T47D (cell line): ENCODE results near the gene CGNL1.

Experiments used
- DNase-seq, 2 experiments: peaks; one replicate each; pipeline versions ENCODE4 v3.0.0 to v3.0.0-alpha.2; 2011 to 2012; ENCODE audit warnings: low read depth in 1 of 2, low spot score in 1 of 2
- JUND ChIP-seq: IDR thresholded peaks from 2 replicates; pipeline ENCODE4 v1.6.1; 2012; ENCODE audit warnings: low read depth
- in situ Hi-C: cut with HindIII; loops from 2 replicates; pipeline ENCODE4 v1.10.0; 2016; ENCODE audit warnings: low sequenced_read_pairs, low pct_unique_long_range_greater_than_20kb

The CGNL1 gene

GRCh38 chr15:57462381-57462780, 86.1 kb downstream of the CGNL1 start:
- DNase-seq = no peak
- no peak for TF ChIP-seq JUND
- in situ Hi-C loops = no loop called here

DNA sequence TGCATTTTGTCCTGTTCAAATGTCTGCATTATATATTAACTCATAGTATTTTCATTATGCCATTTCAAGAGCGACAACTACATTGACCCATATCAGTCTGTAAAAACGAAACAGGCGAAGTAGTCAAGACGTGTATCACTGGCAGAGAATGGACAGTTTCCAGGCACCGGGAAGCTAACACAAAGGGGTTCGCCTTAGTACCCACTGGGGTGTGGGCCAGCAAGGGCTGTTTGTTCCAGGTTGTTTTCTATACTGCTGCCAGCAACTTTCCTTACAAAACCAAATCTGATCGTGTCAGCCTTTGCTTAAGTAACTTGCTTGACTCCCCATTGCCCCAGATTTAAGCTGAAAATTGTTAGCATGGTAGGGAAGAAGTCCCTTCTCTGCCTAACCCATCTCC, 87.1 kb downstream of the CGNL1 start:
- in situ Hi-C loops = no loop called here
- no peak for TF ChIP-seq JUND
- no peak for DNase-seq

DNA sequence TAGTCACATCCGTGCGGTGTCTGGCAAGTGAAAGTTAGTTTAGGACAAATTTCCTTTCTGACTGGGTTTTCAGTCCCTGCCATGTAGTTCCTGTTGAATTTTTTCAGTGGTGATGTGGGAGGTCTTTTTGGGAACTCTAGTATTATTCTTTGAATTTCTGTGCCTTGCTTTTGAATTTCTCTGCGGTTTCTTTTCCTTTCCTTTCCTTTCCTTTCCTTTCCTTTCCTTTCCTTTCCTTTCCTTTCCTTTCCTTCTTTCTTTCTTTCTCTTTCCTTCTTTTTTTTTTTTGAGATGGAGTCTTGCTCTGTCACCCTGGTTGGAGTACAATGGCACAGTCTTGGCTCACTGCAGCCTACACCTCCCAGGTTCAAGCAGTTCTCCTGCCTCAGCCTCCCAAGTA, 88.2 kb downstream of the CGNL1 start:
- TF ChIP-seq JUND = no peak
- DNase-seq = no peak
- in situ Hi-C loops = no loop called here

DNA sequence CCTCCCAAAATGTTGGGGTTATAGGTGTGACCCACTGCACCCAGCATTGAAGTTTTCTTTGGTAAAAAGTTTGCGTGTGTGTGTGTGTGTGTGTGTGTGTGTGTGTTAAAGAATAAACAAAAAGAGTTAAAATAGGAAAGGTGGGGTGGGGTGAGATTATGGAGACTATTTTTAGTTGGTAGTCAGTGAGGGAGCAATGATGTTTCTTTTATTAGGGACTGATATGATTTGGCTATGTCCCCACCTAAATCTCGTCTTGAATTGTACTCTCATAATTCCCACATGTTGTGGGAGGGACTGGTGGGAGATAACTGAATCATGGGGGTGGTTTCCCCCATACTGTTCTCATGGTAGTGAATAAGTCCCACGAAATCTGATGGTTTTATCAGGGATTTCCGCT, 92.2 kb downstream of the CGNL1 start:
- no peak for TF ChIP-seq JUND
- in situ Hi-C loops = no loop called here
- DNase-seq = no peak

GRCh38 chr15:57470543-57470942, 94.2 kb downstream of the CGNL1 start:
- DNase-seq = no peak
- in situ Hi-C loops = no loop called here
- TF ChIP-seq JUND = no peak

DNA sequence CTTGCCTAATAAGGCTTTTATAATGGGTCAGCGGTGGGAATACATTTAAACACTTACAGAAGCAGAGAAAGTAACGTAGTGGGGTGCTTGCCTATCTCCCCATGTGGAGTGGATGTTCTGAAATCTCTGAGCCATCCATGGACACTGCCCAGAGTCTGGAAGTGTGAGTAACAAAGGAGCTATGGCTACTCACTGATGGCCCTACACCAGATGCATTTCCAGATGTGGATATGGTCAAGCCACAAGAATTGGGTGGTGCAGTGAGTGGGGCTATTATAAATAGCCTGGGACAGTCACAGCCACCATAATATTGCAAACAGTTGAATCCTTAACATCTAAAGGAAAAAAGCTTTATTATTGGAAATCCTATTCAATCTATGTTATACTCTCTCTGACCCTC, 96.6 kb downstream of the CGNL1 start:
- in situ Hi-C loops = no loop called here
- TF ChIP-seq JUND = no peak
- no peak for DNase-seq

DNA sequence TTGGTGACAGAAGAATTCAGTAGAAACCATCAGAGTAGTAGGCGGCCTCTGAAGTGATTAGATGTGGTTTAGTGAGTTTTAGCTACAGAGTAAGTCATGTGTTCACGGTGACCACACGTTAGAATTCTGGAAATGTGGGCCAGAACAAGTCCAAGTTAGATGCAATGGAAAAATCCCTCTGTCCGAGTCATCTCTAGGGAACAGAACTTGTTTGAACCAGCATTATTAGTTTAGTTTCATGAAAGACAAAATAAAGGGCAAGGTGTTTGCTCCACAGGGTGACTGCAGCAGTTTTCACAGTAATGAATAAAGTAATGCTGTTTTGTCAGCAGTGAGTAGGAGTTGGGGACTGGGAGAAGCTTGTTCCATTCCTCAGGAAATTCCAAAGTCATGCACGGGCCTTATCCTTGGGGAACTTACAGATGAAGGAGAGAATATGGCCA, 100.2 kb downstream of the CGNL1 start:
- no peak for TF ChIP-seq JUND
- in situ Hi-C loops = no loop called here
- DNase-seq = no peak

DNA sequence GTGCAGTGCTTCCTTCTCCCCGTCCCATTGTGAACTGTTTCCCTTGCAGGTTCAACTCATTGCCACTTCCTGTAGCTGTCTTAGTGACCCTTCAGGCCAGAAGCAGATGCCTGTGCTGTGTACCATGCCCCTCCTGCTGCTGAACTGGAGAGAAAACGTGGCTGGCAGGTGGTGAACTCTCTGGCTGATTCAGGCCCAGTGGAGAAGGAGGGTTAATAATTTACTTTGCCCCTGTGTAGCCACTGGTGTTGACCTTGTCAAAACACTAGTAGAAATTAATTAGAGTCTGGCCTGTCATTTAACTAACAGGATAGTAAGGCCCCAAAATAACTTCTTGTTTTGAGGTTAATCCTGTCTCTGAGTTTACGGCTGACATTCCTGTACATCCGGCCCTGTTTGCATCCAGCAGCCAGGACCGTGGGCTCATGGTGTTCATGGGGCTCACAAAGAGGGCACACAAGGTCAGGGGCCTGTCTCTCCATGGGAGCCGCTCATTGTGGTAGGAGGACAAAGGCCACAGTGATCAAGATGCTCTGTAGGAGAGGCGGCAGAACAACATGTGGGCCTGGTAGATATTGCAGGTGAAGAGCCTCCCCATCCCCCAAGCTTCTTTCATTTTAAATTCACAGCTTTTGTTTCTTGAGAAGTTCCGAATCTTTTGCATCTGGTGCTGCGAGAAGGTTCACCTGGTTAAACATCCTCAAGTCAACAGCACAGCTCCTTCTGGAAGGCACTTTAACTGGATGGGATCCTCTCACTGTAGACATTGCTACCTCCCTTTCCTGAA, 101.6 kb downstream of the CGNL1 start:
- no peak for TF ChIP-seq JUND
- no peak for DNase-seq
- in situ Hi-C loops = no loop called here

DNA sequence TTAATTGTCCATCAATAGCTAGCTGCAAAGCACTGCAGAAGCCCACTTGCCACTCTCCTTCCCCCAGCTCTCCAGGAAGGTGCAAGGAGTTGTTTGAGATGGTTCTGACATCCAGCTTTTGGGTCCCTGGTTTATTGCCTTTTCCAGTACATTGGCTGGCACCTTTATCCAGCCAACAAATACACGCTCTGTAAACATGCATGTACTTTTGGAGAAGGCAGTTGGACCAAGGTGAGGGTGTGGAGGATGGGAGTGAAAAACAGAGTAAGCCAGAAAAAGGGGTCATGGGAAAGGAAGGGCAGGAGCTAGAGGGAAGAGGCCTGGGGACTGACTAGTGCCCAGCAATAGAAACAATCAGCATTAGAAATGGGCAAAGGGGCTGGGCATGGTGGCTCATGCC, 102.7 kb downstream of the CGNL1 start:
- in situ Hi-C loops = no loop called here
- no peak for DNase-seq
- TF ChIP-seq JUND = no peak

GRCh38 chr15:57481038-57481705, 104.9 kb downstream of the CGNL1 start:
- no peak for DNase-seq

GRCh38 chr15:57485869-57486268, 109.6 kb downstream of the CGNL1 start:
- no peak for TF ChIP-seq JUND
- in situ Hi-C loops = no loop called here
- no peak for DNase-seq

More at GRCh38 chr15:57481038-57481705, 104.9 kb downstream of the CGNL1 start:
- TF ChIP-seq JUND = no peak
- in situ Hi-C loops = no loop called here

- TF ChIP-seq JUND = no peak
- in situ Hi-C loops = no loop called here
- no peak for DNase-seq
These were observed 110.5 kb downstream of the CGNL1 start for GRCh38 chr15:57486833-57487232.

- no peak for DNase-seq
- no peak for TF ChIP-seq JUND
- in situ Hi-C loops = no loop called here
These were observed 112.8 kb downstream of the CGNL1 start for GRCh38 chr15:57489122-57489521.
